ENCODE data around the gene PNPLA7.

- TF ChIP-seq POLR2AphosphoS5 (IDR thresholded peaks at IDR 0.05), result no peak
- TF ChIP-seq CTCF (IDR thresholded peaks at IDR 0.05), result no peak
- no peak for TF ChIP-seq POLR2A (IDR thresholded peaks at IDR 0.05)
- no peak for TF ChIP-seq EP300 (IDR thresholded peaks at IDR 0.05; ENCODE audit: low read depth)
Measured at GRCh38 chr9:137569609-137570203, 19.5 kb upstream of the PNPLA7 start.

Measured in transverse colon (tissue), 4 donors.